Adipocyte (in vitro differentiated cells): ENCODE data around the gene STOML1.
A peak's percentile ranks its signal among the peaks of the same experiment; 100 is the strongest.

Experiments
- DNase-seq: peaks from one replicate; pipeline ENCODE4 v3.0.0-alpha.2; 2015; ENCODE audit warnings: low read depth
- H3K27me3 ChIP-seq: replicated peaks from 2 replicates; pipeline ENCODE4 v1.7.0; 2013; ENCODE audit warnings: mild to moderate bottlenecking, low read length, moderate library complexity; ENCODE audit not compliant: control insufficient read depth, insufficient read depth
- H3K36me3 ChIP-seq: 2 replicates; pipeline ENCODE4 v1.7.0; 2013; ENCODE audit warnings: low read length, mild to moderate bottlenecking, moderate library complexity; ENCODE audit not compliant: control insufficient read depth, insufficient read depth, severe bottlenecking
- H3K4me1 ChIP-seq: 2 replicates; pipeline ENCODE4 v1.7.0; 2013; ENCODE audit warnings: mild to moderate bottlenecking, low read length, moderate library complexity; ENCODE audit not compliant: control insufficient read depth, insufficient read depth
- H3K4me3 ChIP-seq: 2 replicates; pipeline ENCODE4 v1.7.0; 2013; ENCODE audit warnings: mild to moderate bottlenecking, low read length, moderate library complexity
- H3K9ac ChIP-seq: 2 replicates; pipeline ENCODE4 v1.7.0; 2013; ENCODE audit warnings: mild to moderate bottlenecking, low read length, moderate library complexity
- H3K9me3 ChIP-seq: 2 replicates; pipeline ENCODE4 v1.7.0; 2013; ENCODE audit warnings: mild to moderate bottlenecking, low read length, moderate library complexity; ENCODE audit not compliant: control insufficient read depth

Gene STOML1, protein sequence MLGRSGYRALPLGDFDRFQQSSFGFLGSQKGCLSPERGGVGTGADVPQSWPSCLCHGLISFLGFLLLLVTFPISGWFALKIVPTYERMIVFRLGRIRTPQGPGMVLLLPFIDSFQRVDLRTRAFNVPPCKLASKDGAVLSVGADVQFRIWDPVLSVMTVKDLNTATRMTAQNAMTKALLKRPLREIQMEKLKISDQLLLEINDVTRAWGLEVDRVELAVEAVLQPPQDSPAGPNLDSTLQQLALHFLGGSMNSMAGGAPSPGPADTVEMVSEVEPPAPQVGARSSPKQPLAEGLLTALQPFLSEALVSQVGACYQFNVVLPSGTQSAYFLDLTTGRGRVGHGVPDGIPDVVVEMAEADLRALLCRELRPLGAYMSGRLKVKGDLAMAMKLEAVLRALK

DNA sequence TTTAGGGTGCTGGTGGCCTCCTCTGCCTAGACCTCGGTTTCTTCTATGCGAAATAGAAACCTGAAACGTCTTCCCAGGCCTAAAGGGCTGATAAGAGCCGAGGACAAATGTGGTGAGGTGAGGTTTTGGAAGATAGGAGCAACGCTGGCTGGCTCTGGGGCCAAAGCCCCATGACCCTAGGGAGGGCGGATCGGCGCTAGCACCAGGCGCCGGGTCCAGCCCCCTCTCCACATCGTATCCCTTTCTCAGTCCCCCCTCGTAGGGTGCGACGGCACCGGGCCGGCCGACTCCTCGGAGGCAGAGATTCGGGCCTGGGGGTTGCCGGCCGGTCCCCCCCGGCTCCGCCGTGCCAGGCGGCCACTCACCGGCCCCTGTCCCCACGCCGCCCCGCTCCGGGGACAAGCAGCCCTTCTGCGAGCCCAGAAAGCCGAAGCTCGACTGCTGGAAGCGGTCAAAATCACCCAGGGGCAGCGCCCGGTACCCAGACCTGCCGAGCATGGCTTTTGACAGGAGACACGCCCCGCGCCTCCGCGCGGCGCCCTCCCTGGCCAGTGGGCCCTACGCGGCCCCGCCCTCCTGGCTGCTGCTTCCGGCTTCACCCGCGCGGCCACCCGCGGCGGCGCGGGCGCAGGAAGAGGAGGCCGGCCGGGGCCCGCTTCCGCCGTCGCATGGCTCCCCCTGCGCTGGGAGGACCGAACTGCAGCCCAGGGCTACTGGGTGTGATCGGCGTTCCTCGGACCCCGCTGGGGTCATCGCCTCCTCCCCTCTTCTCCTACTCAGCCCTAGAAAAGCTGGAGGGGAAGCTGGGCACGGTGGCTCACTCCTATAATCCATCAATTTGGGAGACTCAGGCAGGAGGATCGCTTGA lies at the start of gene STOML1:
Gene STOML1, minus strand, starts transcription at position 570 of the 868 bp plus-strand sequence. Its CDS starts 72 bp downstream, at position 498.
- Histone ChIP-seq H3K27me3 (no peaks in the 10 kb centered on the region), H3K4me3 (peak within 1 kb of the TSS; percentile 84), H3K4me1 (peaks cover 75% of the 10 kb centered on the region), H3K9ac (peak within 1 kb of the TSS; percentile 92), H3K9me3 (no peaks in the 10 kb centered on the region), H3K36me3 (peaks cover 7% of the 10 kb centered on the region)
- DNase-seq = peak; percentile 97

DNA sequence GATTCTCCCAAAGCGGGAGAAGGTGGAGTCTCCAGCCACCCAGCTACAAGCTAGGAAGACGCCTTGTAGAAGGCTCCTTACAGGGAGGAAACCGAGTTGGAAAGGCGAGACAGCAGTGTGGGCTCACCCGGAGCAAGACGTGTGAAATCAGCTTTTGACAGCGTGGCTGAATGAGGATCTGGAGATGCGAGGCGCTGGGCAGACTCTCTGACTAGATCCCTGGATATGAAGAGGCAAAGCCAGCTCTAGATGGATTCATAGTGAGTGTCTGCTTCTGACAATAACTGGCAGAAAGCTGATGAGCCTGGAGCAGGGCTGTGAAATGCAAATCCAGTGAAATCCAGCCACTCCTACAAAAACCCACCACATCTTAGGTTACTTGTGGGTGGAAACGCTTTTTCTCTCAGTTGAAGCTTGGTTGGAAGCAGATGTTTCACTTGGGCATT lies 49.2 kb upstream of the STOML1 start:
- Histone ChIP-seq H3K4me1 (peaks cover 48% of the 10 kb centered on the region), H3K36me3 (peaks cover 14% of the 10 kb centered on the region), H3K9me3 (no peaks in the 10 kb centered on the region), H3K9ac (peak overlapping the region; percentile 65), H3K4me3 (peak overlapping the region; percentile 22), H3K27me3 (no peaks in the 10 kb centered on the region)
- DNase-seq = no peak

DNA sequence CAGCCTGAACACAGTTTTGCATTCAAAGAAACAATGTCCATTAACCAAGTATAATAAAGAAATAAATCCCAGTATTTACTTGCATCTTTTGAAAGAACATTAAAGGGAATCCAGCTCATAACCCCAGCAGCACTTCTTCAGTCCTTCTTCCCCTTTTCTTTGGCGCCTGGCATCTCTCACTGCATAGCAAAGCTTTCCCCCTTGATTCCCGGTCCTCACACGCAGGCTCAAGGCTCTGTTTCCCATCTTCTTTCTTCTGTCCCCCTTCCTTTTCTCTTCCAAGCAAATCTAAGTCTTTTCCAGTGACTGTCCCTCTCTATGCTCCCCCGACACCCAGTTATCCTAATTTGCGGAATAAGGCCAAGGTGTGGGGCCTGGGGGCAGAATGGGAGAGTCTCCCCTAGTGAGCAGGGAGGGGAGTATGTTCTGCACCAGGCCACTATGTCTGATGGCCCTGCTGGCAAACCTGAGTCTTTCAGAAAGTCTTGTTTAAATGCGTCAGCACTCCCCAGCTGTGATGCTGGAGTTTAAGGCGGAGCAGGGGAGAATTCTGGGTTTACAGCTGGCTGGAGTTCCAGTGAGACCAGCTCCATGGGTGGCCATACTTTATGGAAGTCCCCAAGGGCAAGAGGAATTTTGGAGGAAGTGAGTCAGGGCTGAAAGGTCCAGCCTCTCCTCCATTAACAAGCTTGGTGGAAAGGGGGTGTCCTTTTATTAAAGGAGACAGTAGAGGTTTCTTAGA lies 48.2 kb upstream of the STOML1 start:
- H3K4me1 ChIP-seq = peaks cover 49% of the 10 kb centered on the region
- H3K9me3 ChIP-seq = no peaks in the 10 kb centered on the region
- H3K27me3 ChIP-seq = no peaks in the 10 kb centered on the region
- H3K36me3 ChIP-seq = peaks cover 24% of the 10 kb centered on the region
- peak; percentile 77 for DNase-seq
- peak overlapping the region; percentile 37 for H3K4me3 ChIP-seq
- peak overlapping the region; percentile 65 for H3K9ac ChIP-seq

DNA sequence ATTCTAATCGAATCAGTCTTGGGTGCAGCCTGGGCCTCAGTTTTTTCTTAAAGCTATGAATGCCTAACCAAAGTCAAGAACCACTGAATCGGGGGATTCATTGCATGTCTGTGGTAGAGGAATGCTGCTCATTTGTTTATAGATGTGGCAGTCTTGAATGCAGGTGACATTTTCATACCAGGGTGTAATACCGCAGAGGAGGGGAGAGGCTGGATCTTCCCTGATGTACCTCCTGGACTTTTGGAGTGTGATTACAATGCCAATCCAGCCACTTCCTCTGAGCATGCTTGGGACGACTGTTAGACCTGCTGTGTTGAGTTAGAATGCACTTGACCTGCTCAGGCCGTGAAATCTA lies 47.5 kb upstream of the STOML1 start:
- no peaks in the 10 kb centered on the region for H3K27me3 ChIP-seq
- H3K36me3 ChIP-seq = peaks cover 31% of the 10 kb centered on the region
- H3K9me3 ChIP-seq = no peaks in the 10 kb centered on the region
- peak overlapping the region; percentile 60 for H3K9ac ChIP-seq
- H3K4me1 ChIP-seq = peaks cover 49% of the 10 kb centered on the region
- no peak for DNase-seq
- no peak overlapping the region for H3K4me3 ChIP-seq

DNA sequence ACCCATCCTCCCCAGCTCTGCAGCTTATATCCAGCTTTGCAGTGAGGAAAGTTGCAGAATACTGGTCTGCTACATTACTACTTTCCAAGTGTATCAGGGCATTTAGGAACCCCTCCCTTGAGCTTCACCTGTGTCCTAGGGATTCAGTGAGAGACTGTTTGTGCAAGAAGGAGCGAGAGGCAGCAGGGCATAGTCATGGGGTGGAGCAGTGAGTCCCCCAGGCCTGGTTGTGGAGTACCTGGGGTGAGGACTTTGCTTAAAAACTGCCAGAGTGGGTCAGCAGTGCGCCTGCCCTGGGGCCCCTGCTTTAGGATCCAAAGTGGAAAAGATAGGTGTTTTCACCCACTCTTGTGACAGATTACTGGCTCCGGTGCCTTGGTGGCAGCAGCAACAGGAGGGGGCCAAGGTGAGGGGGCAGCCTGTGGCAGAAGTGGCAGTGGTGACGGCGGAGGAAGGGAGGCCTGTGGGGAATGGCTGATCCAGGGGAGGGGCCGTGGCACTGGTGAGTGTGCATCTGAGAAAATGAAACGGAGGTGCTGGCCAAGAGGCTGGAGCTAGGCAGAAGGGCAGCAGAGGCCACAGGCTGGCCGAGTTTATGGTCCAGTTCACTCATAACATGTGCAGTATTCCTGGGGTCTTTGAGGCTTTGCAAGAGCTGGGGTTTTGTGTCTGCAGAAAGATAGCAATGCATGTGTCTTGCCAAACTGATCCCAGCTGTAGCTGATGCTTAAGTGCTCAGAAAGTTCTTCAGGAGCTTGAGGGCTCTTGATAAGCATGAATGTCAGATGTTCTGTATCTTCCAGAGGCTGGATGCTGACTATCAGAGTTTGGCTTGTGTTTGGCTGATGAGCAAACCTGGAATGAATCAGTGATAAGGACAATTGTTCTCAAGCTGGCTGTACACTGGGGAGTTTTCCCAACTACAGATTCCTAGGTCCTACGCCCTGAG lies 46.9 kb upstream of the STOML1 start:
- H3K9ac ChIP-seq = peak overlapping the region; percentile 63
- DNase-seq = peak; percentile 18
- no peak overlapping the region for H3K4me3 ChIP-seq
- no peaks in the 10 kb centered on the region for H3K9me3 ChIP-seq
- peaks cover 37% of the 10 kb centered on the region for H3K36me3 ChIP-seq
- peaks cover 46% of the 10 kb centered on the region for H3K4me1 ChIP-seq
- H3K27me3 ChIP-seq = no peaks in the 10 kb centered on the region

DNA sequence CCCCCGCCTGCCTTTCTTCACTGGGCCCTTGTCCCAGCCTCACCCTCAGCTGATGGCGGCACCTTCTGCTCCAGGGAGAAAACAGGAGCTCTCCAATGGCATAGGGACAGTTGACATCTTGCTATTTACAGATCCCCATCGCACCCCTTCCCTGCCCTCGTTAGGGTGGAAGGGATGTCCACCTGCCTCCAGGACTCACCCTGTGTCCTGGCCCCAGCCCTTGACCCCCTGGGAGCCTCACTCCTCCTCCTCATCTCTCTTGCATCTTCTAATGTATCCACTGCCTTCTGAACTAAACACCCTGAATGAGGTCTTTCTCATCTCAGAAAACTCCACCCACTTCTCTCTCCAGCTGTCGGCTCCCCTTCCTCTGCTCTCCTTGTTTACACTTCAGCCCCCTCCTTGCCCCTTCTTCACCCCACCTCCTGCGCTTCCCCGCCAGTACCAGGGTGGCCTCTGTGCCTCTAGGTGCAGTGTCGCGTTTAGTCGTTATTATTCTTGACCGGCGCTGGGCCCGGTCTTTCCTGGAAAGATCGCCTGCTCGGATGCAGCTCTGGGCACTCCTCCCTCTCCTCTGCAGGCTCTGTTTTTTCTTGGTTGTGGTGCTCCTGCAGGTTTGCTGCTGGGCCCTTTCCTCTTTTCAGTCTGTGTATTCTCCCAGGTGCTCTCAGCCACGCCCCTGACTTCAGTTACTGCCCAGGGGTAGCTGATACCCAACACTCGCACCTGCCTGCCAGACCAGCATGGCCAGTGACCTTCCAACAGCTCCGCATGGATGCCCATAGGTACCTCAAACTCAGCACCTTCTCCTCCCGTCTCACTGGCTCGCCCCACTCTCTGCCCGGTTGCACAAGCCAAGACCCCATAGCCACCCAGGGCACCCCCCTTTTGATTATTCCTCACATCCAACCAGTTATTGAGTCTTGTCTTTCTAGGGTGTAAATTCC lies 45.3 kb upstream of the STOML1 start:
- Histone ChIP-seq H3K36me3 (peaks cover 48% of the 10 kb centered on the region), H3K9ac (peak overlapping the region; percentile 63), H3K9me3 (no peaks in the 10 kb centered on the region), H3K4me1 (peaks cover 46% of the 10 kb centered on the region), H3K4me3 (no peak overlapping the region), H3K27me3 (no peaks in the 10 kb centered on the region)
- DNase-seq = no peak

DNA sequence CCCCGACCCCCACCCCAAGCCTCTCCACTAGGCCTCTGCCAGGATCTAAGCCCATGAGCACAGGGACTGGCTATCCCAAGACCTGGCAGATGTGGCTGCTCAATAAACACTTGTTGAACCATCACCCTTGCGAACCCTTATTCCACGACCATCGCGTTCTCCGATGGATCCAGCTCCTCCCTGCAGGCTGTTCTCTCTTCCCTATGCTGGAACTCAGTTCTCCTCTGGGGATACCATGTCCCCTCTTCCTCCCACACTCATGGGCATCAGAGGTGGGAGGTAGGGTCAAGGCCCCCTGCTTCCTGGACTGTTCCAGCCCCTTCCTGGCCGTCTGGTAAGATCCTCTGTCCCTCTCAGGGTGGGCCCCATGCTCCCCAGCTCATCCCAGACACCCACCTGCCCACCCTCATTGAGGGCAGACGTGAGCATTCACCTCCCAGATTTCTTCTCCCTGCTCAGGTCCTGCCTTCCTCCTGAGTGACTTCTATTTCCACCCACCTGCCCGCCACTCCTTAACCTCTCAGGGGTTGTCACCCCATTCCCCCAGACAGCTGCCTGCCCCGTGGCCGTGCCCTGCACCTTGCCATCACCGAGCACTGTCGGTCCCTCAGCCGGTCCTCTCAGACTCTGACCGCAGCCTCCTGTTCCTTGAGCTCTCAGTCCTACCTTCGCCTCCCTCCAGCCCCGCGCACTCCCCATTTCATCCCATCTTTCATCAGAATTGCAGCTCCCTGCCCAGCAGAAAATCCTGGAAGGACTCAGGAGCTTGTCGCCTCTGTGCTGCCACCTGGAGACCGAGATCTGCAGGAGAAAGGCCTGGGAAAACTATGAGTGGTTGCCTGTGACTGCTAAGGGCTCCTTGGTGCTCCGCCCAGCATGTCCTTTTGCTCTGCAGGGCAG lies 44.4 kb upstream of the STOML1 start:
- peaks cover 50% of the 10 kb centered on the region for H3K36me3 ChIP-seq
- DNase-seq = peak; percentile 63
- H3K9me3 ChIP-seq = no peaks in the 10 kb centered on the region
- peak overlapping the region; percentile 15 for H3K9ac ChIP-seq
- no peaks in the 10 kb centered on the region for H3K27me3 ChIP-seq
- H3K4me3 ChIP-seq = no peak overlapping the region
- H3K4me1 ChIP-seq = peaks cover 46% of the 10 kb centered on the region

DNA sequence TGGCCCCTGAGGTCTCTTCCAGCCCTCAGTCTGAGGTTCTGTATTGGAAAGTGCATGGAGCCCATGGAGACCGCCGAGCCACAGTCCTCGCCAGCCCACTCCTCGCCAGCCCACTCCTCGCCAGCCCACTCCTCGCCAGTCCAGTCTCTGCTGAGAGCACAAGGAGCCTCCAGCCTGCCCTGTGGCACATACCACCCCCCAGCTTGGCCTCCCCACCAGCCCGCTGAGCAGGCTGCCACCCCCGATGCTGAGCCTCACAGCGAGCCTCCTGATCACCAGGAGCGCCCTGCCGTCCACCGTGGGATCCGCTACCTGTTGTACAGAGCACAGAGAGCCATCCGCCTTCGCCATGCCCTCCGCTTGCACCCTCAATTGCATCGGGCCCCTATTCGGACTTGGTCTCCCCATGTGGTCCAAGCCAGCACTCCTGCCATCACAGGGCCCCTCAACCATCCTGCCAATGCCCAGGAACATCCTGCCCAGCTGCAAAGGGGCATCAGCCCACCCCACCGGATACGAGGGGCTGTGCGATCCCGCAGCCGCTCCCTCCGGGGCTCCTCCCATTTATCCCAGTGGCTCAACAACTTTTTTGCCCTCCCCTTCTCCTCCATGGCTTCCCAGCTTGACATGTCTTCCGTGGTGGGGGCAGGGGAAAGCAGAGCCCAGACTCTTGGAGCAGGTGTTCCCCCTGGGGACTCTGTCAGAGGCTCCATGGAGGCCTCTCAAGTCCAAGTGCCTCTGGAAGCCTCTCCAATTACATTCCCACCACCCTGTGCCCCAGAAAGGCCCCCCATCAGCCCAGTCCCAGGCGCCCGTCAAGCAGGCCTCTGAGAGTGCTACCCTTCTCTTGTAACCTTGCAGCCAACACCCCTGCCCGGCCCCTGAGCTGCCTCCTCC lies 43.3 kb upstream of the STOML1 start:
- H3K4me3 ChIP-seq = no peak overlapping the region
- no peak overlapping the region for H3K9ac ChIP-seq
- H3K9me3 ChIP-seq = no peaks in the 10 kb centered on the region
- H3K27me3 ChIP-seq = no peaks in the 10 kb centered on the region
- H3K36me3 ChIP-seq = peaks cover 50% of the 10 kb centered on the region
- no peak for DNase-seq
- peaks cover 35% of the 10 kb centered on the region for H3K4me1 ChIP-seq
